ENCODE results near the gene PEX1.
"Not testable (repeated sequence)": the region's sequence is repeated elsewhere in the genome, so short reads cannot be mapped to it uniquely, and the experiment has no call there.

The PEX1 gene

GRCh38 chr7:92468589-92468988 lies 59.7 kb downstream of the PEX1 start:
- H3K4me3 ChIP-seq (ENCODE audit: low read depth, low read length); DNase-seq (ENCODE audit: low read depth): not testable (repeated sequence)

GRCh38 chr7:92466682-92467081 lies 61.6 kb downstream of the PEX1 start:
- no peak for DNase-seq (ENCODE audit: low read depth)
- H3K4me3 ChIP-seq (ENCODE audit: low read depth, low read length): no peak overlapping the region

- no peak for DNase-seq (ENCODE audit: low read depth)
- H3K4me3 ChIP-seq (ENCODE audit: low read depth, low read length): no peak overlapping the region
These were observed 63.8 kb downstream of the PEX1 start for GRCh38 chr7:92464515-92464914.

GRCh38 chr7:92462560-92462959 lies 65.8 kb downstream of the PEX1 start:
- no peak for DNase-seq (ENCODE audit: low read depth)
- H3K4me3 ChIP-seq (ENCODE audit: low read depth, low read length): no peak overlapping the region

- H3K4me3 ChIP-seq (ENCODE audit: low read depth, low read length): no peak overlapping the region
- peak; percentile 3 for DNase-seq (ENCODE audit: low read depth)
These were observed 67.0 kb downstream of the PEX1 start for GRCh38 chr7:92461027-92462003.

GRCh38 chr7:92460510-92460909 lies 67.8 kb downstream of the PEX1 start:
- no peak for DNase-seq (ENCODE audit: low read depth)
- no peak overlapping the region for H3K4me3 ChIP-seq (ENCODE audit: low read depth, low read length)

GRCh38 chr7:92460109-92460508 lies 68.2 kb downstream of the PEX1 start:
- H3K4me3 ChIP-seq (ENCODE audit: low read depth, low read length): no peak overlapping the region
- DNase-seq (ENCODE audit: low read depth): no peak

GRCh38 chr7:92456236-92456635 lies 72.1 kb downstream of the PEX1 start:
- no peak for DNase-seq (ENCODE audit: low read depth)
- H3K4me3 ChIP-seq (ENCODE audit: low read depth, low read length): no peak overlapping the region

GRCh38 chr7:92451645-92452044 lies 76.7 kb downstream of the PEX1 start:
- no peak for DNase-seq (ENCODE audit: low read depth)
- H3K4me3 ChIP-seq (ENCODE audit: low read depth, low read length): no peak overlapping the region

- DNase-seq (ENCODE audit: low read depth): peak; percentile 6
- H3K4me3 ChIP-seq (ENCODE audit: low read depth, low read length): peak overlapping the region; percentile 77
These were observed 80.0 kb downstream of the PEX1 start for GRCh38 chr7:92448205-92448747.

- peak within 1 kb of the TSS; percentile 77 for H3K4me3 ChIP-seq (ENCODE audit: low read depth, low read length)
- peak; percentile 70 for DNase-seq (ENCODE audit: low read depth)
These were observed 80.7 kb downstream of the PEX1 start, which contains the start of gene GATAD1 for GRCh38 chr7:92447345-92448204. GATAD1 (plus strand) TSS chr7:92447482; CDS start chr7:92447730, 248 bp downstream.

- peak overlapping the region; percentile 77 for H3K4me3 ChIP-seq (ENCODE audit: low read depth, low read length)
- DNase-seq (ENCODE audit: low read depth): no peak
These were observed 81.4 kb downstream of the PEX1 start for GRCh38 chr7:92446869-92447344.

- H3K4me3 ChIP-seq (ENCODE audit: low read depth, low read length): not testable (repeated sequence)
These were observed 85.6 kb downstream of the PEX1 start for GRCh38 chr7:92442720-92443119.

GRCh38 chr7:92437956-92438491 lies 90.3 kb downstream of the PEX1 start:
- no peak for DNase-seq (ENCODE audit: low read depth)
- H3K4me3 ChIP-seq (ENCODE audit: low read depth, low read length): no peak overlapping the region

More at GRCh38 chr7:92442720-92443119, 85.6 kb downstream of the PEX1 start:
- not testable (repeated sequence) for DNase-seq (ENCODE audit: low read depth)

All from skeletal muscle cell (primary cell).